ENCODE measurements around the gene ZNF892.

Gene ZNF892

DNA sequence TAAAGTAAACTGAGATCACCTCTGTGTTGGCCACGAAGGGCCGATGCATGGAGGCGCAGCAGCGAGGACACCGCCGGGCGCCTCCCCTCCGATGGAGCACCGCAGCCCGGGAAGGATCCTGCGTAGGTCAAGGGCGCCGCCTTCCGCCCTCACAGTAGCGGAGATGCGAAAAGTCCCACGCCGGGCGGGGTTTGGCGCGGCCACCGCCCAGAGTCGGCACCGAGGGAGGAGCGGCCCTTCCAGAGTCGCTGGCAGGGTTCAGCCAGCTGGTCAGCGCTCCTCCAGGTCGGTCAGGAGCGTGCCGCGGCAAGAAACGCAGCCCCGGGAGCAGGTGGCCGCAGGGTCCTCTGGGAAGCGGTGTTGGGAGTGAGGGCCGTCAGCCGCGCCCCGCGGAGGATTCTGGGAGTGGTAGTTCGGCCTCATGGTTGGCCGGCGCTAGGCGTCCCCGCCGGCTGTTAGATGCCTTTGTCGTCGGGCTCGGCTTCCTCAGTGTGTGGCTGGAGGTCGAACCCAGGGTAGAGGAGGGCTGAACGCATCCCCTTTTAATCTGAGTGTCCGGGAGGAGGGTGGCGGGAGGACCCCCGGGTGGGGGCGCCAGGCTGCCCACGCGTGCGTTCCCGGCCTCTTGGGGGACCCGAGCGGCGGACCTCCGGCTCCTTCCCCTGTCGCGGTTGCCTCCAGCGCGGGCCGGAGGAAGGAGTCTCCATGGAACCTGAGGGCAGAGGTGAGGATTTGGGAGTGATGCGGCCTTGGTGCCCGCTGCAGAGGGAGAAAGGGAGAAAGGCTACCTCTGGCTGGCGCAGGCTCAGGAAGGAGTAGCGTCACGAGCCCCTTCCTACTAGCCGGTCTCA lies at the start of gene ZNF892:
TSS of gene ZNF892 (plus strand) at position 411 of the 851 bp plus-strand sequence. CDS start at position 706, 295 bp downstream.
- H3K36me3 Mint-ChIP-seq: peaks cover 31 to 47% of the 10 kb centered on the region in 2 donors
- H3K27me3 Mint-ChIP-seq: no peaks in the 10 kb centered on the region
- ATAC-seq (replicated peaks) (peak; percentile 96 to 97), DNase-seq (peak; percentile 83)
- H3K4me1 Mint-ChIP-seq: peaks cover 7 to 12% of the 10 kb centered on the region in 2 donors
- H3K27ac Mint-ChIP-seq: peak within 1 kb of the TSS; percentile 97
- peaks cover 14 to 15% of the 10 kb centered on the region in 2 donors for H3K9me3 Mint-ChIP-seq
- peak within 1 kb of the TSS; percentile 93 to 98 for H3K4me3 Mint-ChIP-seq

GRCh38 chr2:95158441-95158840 lies 48.9 kb upstream of the ZNF892 start:
- H3K27me3 Mint-ChIP-seq: no peaks in the 10 kb centered on the region
- peaks cover 33 to 43% of the 10 kb centered on the region in 2 donors for H3K36me3 Mint-ChIP-seq
- H3K9me3 Mint-ChIP-seq: peaks cover 10 to 12% of the 10 kb centered on the region in 2 donors
- no peak overlapping the region for H3K27ac Mint-ChIP-seq
- DNase-seq (no peak), ATAC-seq (replicated peaks) (no peak)
- H3K4me3 Mint-ChIP-seq: peak overlapping the region; percentile 90 to 91
- peaks cover 11 to 14% of the 10 kb centered on the region in 2 donors for H3K4me1 Mint-ChIP-seq

DNA sequence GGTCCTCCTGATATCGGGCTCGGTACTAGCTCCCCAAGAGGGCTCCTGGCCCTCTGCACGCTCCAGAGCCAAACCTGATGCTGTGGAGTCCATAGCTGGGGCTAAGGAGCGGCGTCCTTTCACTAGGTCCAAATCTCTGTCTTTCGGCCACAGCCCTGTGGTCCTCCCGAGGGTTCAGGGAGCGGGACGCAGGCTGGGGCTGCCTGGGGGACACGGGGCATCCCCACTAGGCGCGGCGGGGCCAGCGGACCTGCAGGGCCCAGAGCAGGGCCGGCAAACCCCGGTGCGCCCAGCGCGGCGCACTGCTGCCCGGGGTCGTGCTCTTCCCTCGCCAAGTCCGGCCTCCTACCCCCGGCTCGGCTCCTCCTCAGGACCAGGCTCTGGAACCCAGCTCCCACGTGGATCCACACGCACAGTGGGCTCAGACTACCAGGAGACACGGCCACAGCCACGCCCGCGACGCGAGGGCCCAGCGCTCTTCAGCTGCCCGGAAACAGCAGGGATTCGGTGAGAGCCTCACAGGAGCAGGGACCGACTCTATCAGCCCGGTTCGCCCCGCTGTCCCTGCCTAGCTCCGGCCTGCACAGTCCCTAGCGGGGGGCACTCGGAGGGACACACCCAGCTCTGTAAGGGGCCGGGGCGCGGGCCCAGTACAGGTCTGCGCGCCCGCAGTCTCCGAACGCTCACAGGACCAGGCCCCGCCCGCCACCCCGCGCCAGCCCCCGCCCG lies 48.3 kb upstream of the ZNF892 start:
- peaks cover 8 to 11% of the 10 kb centered on the region in 2 donors for H3K9me3 Mint-ChIP-seq
- H3K36me3 Mint-ChIP-seq: peaks cover 28 to 37% of the 10 kb centered on the region in 2 donors
- peak overlapping the region; percentile 84 for H3K27ac Mint-ChIP-seq
- H3K4me1 Mint-ChIP-seq: peaks cover 11 to 20% of the 10 kb centered on the region in 2 donors
- peak; percentile 74 to 79 for ATAC-seq (replicated peaks)
- H3K27me3 Mint-ChIP-seq: no peaks in the 10 kb centered on the region
- DNase-seq: peak; percentile 11
- peak overlapping the region; percentile 90 to 91 for H3K4me3 Mint-ChIP-seq

GRCh38 chr2:95159690-95160449 lies 47.5 kb upstream of the ZNF892 start, which contains the start of gene ZNF514:
Gene ZNF514 (minus strand): TSS chr2:95159848. CDS start chr2:95153253, 6,595 bp downstream.
- H3K36me3 Mint-ChIP-seq: peaks cover 20 to 28% of the 10 kb centered on the region in 2 donors
- DNase-seq (peak; percentile 68), ATAC-seq (replicated peaks) (peak; percentile 92 to 93)
- peaks cover 5% of the 10 kb centered on the region in 2 donors for H3K9me3 Mint-ChIP-seq
- H3K4me3 Mint-ChIP-seq: peak within 1 kb of the TSS; percentile 90 to 91
- peak within 1 kb of the TSS; percentile 93 for H3K27ac Mint-ChIP-seq
- no peaks in the 10 kb centered on the region for H3K27me3 Mint-ChIP-seq
- H3K4me1 Mint-ChIP-seq: peaks cover 15 to 27% of the 10 kb centered on the region in 2 donors

GRCh38 chr2:95165030-95165370 lies 42.3 kb upstream of the ZNF892 start:
- peak; percentile 27 to 30 for ATAC-seq (replicated peaks)
- Mint-ChIP-seq H3K36me3 (peaks cover 4 to 20% of the 10 kb centered on the region in 2 donors), H3K4me1 (peaks cover 24 to 46% of the 10 kb centered on the region in 2 donors), H3K9me3 (no peaks in the 10 kb centered on the region), H3K27me3 (no peaks in the 10 kb centered on the region), H3K27ac (peak overlapping the region; percentile 100), H3K4me3 (peak overlapping the region; percentile 98 to 100)
- no peak for DNase-seq

DNA sequence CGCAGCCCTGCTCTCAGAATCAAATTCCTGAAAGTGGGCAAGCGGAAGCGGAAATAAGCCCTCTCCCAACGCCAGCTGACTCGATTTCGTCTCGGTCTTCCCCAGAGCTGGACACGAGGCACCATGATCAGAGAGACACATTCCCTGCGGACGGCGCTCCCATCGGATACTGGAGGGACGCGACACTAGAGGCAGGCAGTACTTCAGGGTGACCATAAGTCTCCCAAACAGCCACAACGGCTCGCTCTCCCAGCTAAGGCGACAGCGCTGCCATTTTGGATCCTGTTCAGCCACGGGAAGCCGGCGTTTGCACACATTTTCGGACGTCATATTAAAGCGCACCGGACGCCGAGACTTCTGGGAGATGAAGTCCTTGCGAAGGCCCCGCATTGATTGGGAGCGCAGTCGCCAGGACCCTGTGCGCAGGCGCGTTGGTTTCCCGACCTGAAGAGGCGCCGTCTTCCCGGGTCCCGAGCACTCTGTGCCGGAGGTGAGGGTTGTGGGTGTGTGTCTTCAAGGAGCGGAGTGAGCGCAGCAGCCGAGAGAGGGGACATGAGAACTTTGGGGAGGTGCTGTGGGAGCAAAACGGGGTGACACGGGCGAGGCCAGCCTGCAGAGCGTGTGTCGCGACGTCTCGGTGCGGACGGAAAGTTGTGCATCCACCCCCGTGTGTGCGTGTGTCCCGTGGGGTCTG lies 41.8 kb upstream of the ZNF892 start, which contains the start of gene ZNF2:
TSS of gene ZNF2 (plus strand) at position 439 of the 694 bp plus-strand sequence. CDS start 10,418 bp downstream, outside the sequence.
- peak within 1 kb of the TSS; percentile 100 for H3K27ac Mint-ChIP-seq
- peak within 1 kb of the TSS; percentile 98 to 100 for H3K4me3 Mint-ChIP-seq
- DNase-seq (peak; percentile 93), ATAC-seq (replicated peaks) (peak; percentile 95 to 97)
- H3K36me3 Mint-ChIP-seq: peaks cover 4 to 20% of the 10 kb centered on the region in 2 donors
- peaks cover 24 to 46% of the 10 kb centered on the region in 2 donors for H3K4me1 Mint-ChIP-seq
- H3K27me3 Mint-ChIP-seq: no peaks in the 10 kb centered on the region
- no peaks in the 10 kb centered on the region for H3K9me3 Mint-ChIP-seq

GRCh38 chr2:95166065-95166763 lies 41.1 kb upstream of the ZNF892 start:
- no peaks in the 10 kb centered on the region for H3K9me3 Mint-ChIP-seq
- peak overlapping the region; percentile 98 to 100 for H3K4me3 Mint-ChIP-seq
- H3K27ac Mint-ChIP-seq: peak overlapping the region; percentile 100
- H3K36me3 Mint-ChIP-seq: peaks cover 4 to 23% of the 10 kb centered on the region in 2 donors
- DNase-seq (no peak), ATAC-seq (replicated peaks) (peak in 1 of 2 donors; percentile 7)
- H3K27me3 Mint-ChIP-seq: no peaks in the 10 kb centered on the region
- H3K4me1 Mint-ChIP-seq: peaks cover 24 to 46% of the 10 kb centered on the region in 2 donors

DNA sequence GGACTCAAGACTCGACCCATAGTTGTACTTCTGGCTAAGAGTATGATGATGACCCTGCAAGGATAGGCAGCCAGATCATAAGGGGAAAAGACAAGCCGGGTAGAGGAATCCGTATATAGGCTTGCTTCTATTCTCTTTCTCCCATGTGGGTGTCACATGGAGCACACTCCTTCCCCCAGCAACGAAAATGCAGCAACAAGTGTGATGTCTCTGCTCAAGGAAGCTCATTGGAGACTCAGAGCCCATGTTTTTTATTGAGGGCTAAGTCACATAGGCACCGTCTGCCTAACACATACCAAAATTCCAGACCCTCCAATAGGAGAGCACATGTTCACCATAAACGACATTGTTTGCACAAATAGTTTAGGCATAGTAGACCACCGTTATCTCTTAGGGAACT lies 35.4 kb upstream of the ZNF892 start:
- ATAC-seq (replicated peaks): no peak
- no peak for DNase-seq
- Mint-ChIP-seq H3K27me3 (no peaks in the 10 kb centered on the region), H3K36me3 (peaks cover 8 to 26% of the 10 kb centered on the region in 2 donors), H3K4me1 (peaks cover 12 to 21% of the 10 kb centered on the region in 2 donors), H3K9me3 (no peaks in the 10 kb centered on the region), H3K27ac (no peak overlapping the region), H3K4me3 (no peak overlapping the region)

- Mint-ChIP-seq H3K27ac (no peak overlapping the region), H3K36me3 (peaks cover 13 to 38% of the 10 kb centered on the region in 2 donors), H3K9me3 (no peaks in the 10 kb centered on the region), H3K27me3 (no peaks in the 10 kb centered on the region), H3K4me3 (no peak overlapping the region), H3K4me1 (peaks cover 4 to 11% of the 10 kb centered on the region in 2 donors)
- DNase-seq: no peak
- no peak for ATAC-seq (replicated peaks)
Measured at GRCh38 chr2:95174031-95174542, 33.2 kb upstream of the ZNF892 start.

GRCh38 chr2:95179451-95179850 lies 27.9 kb upstream of the ZNF892 start:
- H3K4me3 Mint-ChIP-seq: no peak overlapping the region
- no peak for ATAC-seq (replicated peaks)
- H3K27ac Mint-ChIP-seq: no peak overlapping the region
- no peak for DNase-seq
- no peaks in the 10 kb centered on the region for H3K27me3 Mint-ChIP-seq
- peaks cover 2% of the 10 kb centered on the region in 2 donors for H3K4me1 Mint-ChIP-seq
- peaks cover 59 to 82% of the 10 kb centered on the region in 2 donors for H3K36me3 Mint-ChIP-seq
- H3K9me3 Mint-ChIP-seq: peaks cover 13 to 16% of the 10 kb centered on the region in 2 donors

- Mint-ChIP-seq H3K27me3 (no peaks in the 10 kb centered on the region), H3K4me1 (no peaks in the 10 kb centered on the region), H3K4me3 (no peak overlapping the region), H3K36me3 (peaks cover 59 to 67% of the 10 kb centered on the region in 2 donors), H3K27ac (no peak overlapping the region), H3K9me3 (peaks cover 16 to 18% of the 10 kb centered on the region in 2 donors)
- no peak for DNase-seq
- ATAC-seq (replicated peaks): no peak
Measured at GRCh38 chr2:95181774-95182173, 25.5 kb upstream of the ZNF892 start.

- no peak overlapping the region for H3K4me3 Mint-ChIP-seq
- no peak overlapping the region for H3K27ac Mint-ChIP-seq
- H3K4me1 Mint-ChIP-seq: no peaks in the 10 kb centered on the region
- DNase-seq (no peak), ATAC-seq (replicated peaks) (no peak)
- H3K27me3 Mint-ChIP-seq: peaks cover 6 to 9% of the 10 kb centered on the region in 2 donors
- H3K9me3 Mint-ChIP-seq: peaks cover 13 to 18% of the 10 kb centered on the region in 2 donors
- peaks cover 39 to 41% of the 10 kb centered on the region in 2 donors for H3K36me3 Mint-ChIP-seq
Measured at GRCh38 chr2:95185197-95185596, 22.1 kb upstream of the ZNF892 start.

Data from stimulated activated naive B cell treated with anti-CD40 and anti-IgM and Interleukin-4, amounts not matched to agents 10 μg/mL and 1 μg/mL and 100 μg/mL, for 72 hours (primary cell).